ENCODE data around the gene RUSF1.
A peak's percentile ranks its signal among the peaks of the same experiment; 100 is the strongest.
"Not testable (repeated sequence)": the region's sequence is repeated elsewhere in the genome, so short reads cannot be mapped to it uniquely, and the experiment has no call there.

RUSF1 gene

DNA sequence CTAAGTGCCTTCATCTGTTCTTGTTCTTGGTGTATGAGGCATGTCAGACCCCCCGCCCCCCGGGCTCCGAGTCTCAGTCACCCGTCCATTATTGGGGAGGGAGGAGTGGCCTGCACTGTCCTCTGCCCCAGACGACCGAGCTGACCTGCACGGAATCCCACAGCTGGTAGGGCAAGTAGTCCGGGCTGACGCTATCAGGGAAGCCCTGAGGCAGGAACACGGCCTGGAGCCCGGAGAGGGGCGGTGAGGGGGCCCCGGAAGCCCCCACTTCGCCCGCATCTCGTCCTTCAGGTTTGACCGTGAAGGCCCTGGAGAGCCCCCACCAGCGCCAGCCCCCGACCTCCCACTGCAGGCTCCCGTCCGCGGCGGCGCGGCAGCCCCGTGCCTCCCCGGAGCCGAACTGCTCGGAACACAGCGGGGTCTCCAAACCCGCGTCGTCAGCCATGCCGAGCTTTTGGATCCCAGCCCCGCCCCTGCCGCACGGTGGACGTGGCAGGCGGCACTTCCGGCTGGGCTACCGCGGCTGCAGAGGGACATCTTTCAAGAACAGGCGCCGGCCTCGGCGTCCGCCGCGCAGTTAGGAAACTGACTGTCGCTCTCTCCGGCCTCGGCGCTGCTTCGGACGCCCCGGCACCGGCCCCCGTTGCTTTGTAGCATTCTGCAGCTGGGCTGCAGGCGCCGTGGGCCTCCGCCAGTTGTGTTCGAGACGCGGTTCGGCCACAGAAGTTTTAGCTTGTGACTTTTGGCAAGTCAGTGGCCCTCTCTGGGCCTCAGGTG lies at the start of gene RUSF1:
RUSF1 (minus strand) TSS at position 463 of the 777 bp plus-strand sequence; CDS start at position 445, 18 bp downstream.
- peak; percentile 61 for DNase-seq

DNA sequence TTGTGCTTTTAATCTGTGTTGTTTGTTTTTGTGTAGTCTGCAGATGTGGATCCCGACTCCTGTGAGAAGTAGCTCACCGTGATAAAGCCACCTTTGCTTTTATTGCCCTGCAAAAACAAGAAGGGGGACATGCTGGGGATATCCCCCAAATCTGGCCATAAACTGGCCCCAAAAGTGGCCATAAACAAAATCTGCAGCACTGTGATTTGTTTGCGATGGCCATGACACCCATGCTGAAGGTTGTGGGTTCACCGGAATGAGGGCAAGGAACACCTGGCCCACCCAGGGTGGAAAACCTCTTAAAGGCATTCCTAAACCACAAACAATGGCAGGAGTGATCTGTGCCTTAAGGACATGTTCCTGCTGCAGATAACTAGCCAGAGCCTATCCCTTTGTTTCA lies 34.6 kb upstream of the RUSF1 start:
- no peak for DNase-seq

DNA sequence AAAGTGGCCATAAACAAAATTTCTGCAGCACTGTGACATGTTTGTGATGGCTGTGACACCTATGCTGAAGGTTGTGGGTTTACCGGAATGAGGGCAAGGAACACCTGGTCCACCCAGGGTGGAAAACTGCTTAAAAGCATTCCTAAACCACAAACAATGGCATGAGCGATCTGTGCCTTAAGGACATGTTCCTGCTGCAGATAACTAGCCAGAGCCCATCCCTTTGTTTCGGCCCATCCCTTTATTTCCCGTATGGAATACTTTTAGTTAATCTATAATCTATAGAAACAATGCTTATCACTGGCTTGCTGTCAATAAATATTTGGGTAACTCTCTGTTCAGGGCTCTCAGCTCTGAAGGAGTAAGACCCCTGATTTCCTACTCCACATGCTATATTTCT lies 31.6 kb upstream of the RUSF1 start:
- DNase-seq = not testable (repeated sequence)

DNA sequence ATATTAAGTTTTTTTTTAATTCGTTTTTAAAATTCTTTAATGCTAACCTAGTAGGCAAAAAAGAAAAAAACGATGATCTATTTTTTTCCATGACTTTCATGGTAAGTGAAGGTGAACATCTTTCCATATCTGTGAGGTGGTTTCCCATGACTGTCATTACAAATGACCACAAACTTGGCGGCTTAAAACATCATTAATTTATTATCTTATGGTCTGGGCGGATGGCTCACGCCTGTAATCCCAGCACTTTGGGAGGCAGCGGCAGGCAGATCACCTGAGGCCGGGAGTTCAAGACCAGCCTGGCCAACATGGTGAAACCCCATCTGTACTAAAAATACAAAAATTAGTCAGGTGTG lies 30.0 kb upstream of the RUSF1 start:
- DNase-seq = not testable (repeated sequence)

DNA sequence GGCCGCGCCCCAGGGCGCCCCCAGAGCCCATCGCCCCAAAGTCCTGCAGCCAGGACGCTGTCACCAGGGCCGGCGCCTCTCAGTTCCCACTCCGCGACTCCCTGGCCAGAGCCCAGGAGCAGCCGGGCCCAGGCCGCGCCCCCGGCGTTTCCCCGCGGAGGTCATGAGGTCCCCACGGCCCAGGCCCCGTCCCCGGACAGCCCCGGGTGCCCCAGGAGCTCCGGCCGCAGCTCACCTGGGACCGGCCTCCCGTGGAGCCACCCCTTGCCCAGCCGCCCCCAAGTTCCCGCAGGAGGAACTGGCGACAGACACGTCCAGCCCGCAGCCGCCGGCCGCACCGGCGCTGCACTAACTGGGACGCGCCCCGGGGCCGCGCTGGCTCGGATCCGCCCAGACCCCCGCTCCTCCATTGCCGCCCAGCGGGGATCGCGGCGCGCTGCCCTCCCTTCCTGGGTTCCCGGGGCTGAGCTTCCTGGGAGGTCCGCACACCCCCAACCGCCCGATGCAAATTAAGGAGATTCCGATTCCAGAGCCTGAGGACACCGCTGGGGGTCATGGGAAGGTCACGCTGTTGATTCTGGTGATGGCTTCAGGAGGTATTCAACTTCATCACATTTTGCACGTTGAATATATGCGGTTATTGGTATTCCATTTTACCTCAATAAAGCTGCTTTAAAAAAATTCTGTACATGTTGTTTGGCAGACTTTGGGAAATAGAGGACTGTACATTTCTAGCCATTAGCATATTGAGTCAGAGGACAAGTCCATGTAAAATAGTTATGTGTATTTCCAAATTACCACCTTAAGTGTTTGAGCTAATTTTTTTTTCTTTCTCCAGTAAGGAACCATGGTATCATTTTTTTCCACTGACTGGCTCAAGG lies 29.4 kb upstream of the RUSF1 start:
- no peak for DNase-seq

DNA sequence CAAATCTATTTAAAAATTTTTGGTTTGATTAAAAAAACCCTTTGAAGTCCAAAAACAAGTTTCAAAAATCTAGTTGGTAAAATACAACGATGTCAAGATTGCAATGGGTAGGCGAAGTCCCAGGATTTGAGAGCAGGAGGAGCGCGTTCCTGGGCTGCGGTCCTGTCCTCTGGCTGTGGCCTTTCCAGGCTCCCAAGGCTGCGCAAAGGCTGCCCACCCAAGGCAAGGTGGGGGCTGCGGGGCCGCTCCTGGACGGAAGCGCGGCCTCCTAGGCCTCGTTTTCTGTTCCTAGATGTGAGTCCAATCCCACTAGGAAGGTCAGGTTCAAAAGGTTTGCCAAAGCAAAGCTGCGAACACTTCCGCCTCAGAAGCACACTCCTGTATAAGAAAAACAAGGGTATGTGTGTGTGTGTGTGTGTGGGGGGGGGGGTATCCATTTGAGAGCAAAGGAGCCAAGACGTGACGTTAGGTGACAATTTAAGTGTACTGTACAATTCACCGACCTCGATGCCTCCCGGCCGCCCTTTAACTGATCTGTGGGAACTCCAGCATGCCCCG lies 28.7 kb upstream of the RUSF1 start:
- DNase-seq = no peak

DNA sequence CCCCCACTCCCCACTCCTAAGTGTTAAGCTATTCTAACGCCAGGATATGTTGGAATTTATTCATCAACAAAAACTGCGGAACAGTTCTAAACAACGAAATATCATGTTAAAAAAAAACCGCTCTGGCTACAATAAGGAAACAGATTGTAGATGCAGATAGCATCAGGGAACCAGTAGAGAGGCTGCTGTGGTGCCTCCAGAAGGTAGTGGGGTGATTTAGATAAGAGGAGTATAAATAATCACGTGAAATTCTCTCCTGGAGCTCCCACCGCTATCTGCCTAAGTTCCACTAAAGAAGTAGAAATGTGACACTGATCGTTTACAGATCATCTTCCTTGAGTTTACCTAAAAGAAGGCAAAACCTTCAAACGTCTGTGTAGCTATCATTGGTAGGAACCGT lies 27.5 kb upstream of the RUSF1 start:
- no peak for DNase-seq

DNA sequence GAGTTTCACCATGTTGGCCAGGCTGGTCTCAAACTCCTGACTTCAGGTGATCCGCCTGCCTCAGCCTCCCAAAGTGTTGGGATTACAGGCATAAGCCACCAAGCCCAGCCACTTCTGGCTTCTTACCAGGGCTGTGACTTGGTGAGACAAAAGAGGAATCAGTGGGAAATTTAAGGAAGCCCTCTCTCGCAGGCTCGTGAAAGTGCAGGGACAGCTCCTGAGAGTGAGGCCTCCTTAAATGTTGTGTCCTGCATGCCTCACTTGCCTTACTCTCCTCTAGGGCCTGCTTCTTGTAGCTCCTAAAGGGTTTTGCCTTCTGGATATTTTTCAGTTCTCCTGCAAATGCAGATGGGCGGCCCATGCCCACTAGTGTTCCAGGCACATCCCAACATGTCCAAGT lies 24.7 kb upstream of the RUSF1 start:
- DNase-seq = no peak

DNA sequence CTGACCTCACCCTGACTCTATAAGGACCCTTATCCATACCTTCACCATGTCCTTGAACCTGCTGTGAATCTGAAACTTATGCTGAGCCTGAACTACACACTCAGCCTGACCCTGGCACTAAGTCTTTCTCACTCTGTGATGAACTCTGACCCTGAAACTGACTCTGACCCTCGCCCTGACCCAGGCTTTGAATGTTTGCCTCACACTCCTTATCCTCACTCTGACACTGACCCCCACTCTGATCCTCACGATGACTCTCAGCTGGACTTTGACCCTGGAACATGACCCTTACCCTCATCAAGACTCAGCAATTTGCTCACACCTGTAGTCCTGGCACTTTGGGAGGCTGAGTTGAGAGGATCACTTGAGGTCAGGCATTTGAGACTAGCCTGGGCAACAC lies 23.9 kb upstream of the RUSF1 start:
- DNase-seq = no peak

DNA sequence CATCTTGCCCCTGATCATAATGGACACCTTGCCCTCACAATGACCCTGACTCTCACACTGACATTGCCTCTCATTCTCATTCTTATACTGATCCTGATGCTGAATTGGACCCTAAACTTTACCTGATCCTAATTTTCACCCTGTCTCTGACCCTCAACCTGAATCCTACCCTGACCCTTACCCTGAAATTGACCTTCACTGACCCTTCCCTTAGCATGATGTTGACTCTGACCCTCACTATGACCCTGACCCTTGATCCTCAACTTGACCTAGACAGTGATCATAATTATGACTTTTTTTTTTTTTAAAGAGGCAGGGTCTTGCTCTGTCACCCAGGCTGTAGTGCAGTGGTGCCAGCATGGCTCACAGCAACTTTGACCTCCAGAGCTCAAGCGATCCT lies 22.9 kb upstream of the RUSF1 start:
- DNase-seq = no peak

DNA sequence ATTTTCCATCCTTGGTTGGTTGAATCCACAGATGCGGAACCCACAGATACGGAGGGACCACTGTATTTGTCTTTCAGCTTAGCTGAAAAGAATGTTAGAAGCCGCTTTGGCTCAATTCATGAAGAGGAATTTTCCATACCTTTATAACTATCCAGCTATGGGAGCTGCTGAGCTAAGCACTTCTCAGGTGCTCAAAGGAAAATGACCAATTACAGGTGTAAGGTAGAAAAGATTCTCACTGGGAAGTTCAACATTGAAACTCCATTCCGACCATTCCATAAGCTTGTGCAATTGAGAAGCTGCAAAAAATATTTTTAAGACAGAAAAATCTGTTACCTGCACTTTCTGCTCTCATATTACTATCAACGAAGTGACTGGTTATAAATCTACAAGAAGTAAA lies 22.2 kb upstream of the RUSF1 start:
- no peak for DNase-seq

DNA sequence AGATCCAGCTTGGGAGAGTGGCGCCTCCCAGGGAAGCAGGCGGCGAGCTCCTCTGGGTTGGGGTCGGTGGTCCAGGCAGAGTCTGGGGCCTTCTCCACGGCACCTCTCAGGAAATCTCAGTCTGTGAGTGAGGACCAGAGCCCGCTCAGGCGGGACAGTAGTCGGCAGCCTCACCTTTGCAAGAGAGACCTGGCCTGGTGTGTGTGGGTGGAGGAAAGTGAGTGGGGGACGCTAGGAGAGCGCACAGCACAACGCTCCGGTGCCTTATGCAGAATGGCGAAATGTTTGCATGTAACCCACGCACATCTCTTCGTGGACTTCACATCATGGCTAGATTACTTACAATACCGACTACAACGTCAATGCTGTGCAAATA lies 21.7 kb upstream of the RUSF1 start:
- no peak for DNase-seq

DNA sequence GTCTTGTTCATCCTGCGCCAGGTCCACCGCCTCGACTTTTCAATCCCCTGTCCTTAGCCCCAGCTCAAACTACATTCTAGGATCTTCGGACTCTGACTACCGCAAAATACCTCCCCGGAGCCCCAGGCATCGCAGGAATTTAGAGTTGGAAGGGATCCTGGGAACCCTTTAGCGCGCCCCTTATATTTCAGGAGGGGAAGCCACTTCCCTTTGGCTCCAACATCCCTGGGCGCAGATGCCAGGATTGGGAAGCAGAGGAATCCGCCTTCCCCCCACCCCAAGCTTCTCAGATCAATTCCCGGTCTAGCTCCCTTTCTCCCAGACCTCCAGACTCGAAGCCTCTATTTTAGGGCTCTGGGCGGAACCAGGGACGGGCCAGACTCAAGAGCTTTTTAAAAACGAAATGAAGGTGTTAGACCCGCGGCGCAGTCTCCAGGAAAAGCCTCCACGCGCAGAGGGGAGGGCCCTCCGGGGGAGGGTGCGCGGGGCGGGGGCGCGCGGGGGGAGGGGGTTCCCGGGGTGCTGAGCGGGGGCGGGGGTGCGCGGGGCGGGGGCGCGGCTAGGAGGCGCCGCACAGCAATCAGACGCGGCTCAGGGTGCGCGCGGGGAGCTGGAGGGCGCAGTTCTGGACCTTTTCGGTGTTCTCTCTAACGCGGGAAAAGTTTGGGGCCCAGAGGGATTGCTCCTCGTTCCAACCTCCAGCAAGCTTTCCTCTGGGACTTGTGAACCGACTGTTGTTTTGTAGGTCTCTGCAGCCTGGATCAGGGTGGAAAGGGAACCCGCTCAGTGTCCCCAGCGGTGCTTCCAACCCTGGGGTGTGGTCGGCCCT lies 21.1 kb upstream of the RUSF1 start:
- DNase-seq = no peak

DNA sequence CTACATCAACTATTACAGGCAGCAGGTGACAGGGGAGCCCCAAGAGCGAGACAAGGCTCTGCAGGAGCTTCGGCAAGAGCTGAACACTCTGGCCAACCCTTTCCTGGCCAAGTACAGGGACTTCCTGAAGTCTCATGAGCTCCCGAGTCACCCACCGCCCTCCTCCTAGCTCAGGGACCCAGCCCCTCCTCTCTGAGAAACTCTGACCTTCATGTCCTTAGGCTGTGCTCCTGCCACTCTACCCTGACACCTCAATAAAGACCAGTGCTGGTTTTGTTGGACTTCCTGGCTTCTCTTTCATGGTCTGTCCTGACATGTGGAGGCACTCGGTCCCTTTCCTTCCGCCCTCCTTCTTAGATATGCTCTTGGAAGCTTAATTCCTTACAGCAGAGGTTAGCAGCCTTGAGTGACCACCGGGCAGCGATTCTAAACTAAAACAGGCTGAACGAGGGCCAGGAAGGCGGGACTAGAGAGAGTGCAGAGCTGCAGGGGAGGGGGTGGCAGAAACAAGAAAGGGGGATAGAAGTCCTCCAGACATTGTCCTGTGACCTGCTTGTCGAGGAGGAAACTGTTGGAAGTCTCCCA lies 20.4 kb upstream of the RUSF1 start:
- no peak for DNase-seq

DNA sequence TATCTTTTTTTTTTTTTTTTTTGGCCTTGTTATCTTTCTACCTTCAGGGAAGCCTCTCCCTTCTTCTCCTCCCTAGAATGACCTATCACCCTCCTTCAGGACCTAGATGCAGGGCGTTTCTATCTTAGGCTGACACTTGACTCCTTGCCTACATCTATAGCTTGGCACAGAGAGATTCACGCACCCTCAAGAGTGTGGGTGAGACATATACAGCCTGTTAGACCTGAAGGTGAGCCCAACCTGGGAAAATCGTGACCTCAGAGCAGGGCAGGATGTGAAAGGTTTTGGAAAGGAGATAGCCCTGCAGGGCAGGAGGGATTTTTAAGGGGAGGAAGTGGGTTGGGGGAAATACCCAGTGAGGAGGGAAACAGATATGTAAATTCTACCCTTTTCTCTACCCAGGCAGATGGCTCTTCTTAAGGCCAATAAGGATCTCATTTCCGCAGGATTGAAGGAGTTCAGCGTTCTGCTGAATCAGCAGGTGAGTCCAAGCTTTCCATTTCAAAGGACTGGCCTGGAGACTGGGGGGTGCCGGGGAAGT lies 19.6 kb upstream of the RUSF1 start, which contains the start of gene AHSP:
AHSP (plus strand) TSS at position 167 of the 541 bp plus-strand sequence; CDS start at position 407, 240 bp downstream.
- DNase-seq = no peak

DNA sequence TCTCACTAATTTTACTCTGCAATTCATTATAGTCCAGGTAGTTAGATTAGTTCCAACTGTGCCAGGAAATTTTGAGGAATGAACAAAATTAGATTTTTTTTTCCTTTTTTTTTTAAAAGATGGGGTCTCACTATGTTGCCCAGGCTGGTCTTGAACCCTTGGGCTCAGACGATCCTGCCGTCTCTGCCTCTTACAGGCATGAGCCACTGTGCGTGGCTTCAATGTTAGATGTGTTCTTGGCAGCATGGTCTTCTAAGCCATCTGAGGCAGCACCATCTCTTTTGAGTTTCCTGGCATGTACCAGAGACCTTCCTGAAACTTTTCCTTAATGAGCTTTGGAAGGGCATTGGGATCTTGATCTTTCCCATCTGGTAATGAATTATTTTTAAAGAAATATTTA lies 16.9 kb upstream of the RUSF1 start:
- DNase-seq = no peak

DNA sequence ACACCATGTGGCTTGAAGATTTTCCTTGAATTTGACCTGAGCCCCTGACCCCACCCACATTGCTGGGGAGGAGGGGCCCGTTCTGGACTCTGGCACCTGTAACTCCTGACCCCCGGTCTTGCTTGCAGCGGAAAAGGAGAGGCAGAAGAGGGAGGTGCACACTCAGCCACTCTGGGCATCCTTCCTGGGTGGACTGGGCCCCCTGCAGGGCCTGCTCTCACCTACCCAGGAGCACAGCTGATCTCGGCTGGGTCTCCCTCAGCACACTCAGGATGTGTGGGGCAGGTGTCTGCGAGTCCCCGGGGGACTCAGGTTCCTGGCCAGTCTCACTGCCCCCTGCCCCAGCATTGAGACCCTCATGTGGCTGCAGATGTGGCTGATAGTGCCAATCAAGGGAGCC lies 15.6 kb upstream of the RUSF1 start:
- DNase-seq = not testable (repeated sequence)

DNA sequence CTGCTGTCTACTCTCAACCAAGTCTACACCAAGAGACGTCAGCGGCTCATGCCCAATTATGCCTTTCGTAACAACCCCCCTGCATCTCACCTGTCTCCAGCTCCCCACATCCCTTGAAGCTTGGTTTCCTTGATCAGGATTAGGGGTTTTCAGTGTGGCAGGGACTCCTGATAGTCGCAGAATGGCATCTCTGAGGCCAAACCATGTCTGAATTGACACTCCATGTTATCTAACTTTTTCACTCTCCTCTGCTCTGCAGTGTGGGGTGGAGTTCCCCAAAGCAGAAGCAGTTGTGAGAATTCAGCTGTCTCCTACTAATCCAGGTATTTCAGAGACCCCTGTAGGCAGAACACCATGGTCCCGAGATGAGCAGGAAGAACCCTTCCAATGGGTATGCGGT lies 13.9 kb upstream of the RUSF1 start:
- DNase-seq = no peak

DNA sequence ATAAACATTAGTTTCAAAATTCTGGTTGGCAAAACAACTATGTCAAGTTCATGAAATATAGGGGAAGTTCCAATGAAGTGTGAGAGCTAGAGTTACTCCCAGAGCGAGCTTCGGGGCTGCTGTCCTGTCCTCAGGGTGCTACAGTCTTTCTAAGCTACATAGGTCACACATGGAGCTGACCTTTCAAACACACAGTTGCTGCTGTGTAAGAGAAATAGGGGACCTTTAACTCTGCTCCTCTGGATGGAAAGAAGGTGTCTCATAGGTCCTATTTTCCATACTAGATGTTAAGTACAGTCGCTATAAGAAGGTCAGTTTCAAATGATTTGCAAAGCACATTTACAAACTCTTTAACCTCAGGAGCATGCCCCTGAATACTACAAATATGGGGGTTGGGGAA lies 13.2 kb upstream of the RUSF1 start:
- no peak for DNase-seq

DNA sequence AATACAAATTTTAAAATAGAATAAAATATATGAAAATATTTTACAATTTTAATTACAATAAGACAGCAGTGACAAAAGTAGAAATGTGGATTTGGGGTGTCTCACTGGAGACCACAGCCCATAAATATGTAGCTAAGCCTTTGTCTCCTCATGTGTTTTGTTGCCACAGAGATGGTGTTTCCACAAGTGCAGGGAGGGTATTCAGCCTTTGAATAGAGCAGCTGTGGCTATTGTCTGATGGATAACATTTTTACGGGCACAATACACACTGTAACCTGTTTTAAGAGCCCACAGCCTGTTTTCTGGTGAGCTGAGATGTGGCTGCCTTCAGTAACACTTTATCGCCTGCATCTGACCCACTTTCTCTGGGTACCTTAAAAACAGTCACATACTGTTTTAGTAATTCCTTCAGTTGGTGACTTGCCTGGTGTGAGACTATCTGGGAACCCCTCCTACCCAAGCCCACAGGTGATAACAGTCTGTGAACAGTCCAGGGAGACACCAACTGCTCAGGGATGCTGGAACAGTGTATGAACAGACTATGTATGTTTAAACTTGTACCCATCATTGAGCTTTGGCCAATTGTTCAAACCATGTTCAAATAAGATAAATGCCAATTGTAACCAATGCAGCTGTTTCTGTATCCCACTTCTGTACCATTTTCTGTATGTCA lies 11.7 kb upstream of the RUSF1 start:
- no peak for DNase-seq

DNA sequence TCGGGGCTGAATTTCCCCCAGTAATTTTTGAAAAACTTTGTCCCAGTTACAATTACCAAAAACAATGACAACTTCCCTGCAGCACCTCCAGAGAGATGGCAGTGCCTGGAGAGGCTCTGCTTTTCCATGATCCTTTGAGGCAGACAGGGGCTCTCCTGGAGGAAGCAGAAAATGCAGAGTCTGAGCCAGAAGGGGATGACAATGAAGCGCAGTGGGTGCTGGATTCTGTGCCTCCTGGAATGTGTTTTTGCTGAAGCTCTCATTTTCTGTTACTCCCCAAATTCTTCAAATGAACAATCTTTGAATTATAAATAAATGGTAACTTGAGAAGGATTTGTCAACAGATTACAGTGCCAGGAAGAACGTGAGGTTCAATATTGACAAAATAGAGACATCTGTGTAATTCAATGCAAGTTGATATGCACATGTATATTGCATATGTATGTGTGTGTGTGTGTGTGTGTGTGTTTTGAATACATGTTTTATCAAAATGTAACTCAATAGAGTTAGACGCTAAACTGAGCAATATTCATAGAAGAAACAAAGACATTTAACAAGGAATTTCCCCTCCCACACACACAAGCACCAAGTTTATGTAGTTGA lies 9.7 kb upstream of the RUSF1 start:
- no peak for DNase-seq
